Loucy (cell line): ENCODE measurements around the gene RAB40B.

Experiments
- EZH2phosphoT487 ChIP-seq: fragments of 200-600 bp; IDR thresholded peaks from 2 replicates; pipeline ENCODE4 v1.6.1; 2018; ENCODE audit warnings: antibody characterized with exemption, mild to moderate bottlenecking, moderate library complexity, borderline replicate concordance
- TF ChIP-seq, protein P1 (sequence below): fragments of 200-600 bp; sonication (generic); conservative IDR thresholded peaks from 2 replicates; pipeline ENCODE4 v1.5.1; 2014; ENCODE audit warnings: mild to moderate bottlenecking, antibody characterized with exemption, low read length

GRCh38 chr17:82614095-82614631, 84.3 kb downstream of the RAB40B start:
- TF ChIP-seq, protein P1, sequence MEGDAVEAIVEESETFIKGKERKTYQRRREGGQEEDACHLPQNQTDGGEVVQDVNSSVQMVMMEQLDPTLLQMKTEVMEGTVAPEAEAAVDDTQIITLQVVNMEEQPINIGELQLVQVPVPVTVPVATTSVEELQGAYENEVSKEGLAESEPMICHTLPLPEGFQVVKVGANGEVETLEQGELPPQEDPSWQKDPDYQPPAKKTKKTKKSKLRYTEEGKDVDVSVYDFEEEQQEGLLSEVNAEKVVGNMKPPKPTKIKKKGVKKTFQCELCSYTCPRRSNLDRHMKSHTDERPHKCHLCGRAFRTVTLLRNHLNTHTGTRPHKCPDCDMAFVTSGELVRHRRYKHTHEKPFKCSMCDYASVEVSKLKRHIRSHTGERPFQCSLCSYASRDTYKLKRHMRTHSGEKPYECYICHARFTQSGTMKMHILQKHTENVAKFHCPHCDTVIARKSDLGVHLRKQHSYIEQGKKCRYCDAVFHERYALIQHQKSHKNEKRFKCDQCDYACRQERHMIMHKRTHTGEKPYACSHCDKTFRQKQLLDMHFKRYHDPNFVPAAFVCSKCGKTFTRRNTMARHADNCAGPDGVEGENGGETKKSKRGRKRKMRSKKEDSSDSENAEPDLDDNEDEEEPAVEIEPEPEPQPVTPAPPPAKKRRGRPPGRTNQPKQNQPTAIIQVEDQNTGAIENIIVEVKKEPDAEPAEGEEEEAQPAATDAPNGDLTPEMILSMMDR: no peak
- no peak for TF ChIP-seq EZH2phosphoT487
